Mesendoderm (in vitro differentiated cells): ENCODE data around the gene MYPN.

Source experiments
- DNase-seq: peaks from one replicate; pipeline ENCODE4 v3.0.0; 2013
- H2AK5ac ChIP-seq: 2 replicates; pipeline ENCODE4 v1.6.1; 2013; ENCODE audit warnings: low read length, inconsistent platforms
- H2BK120ac ChIP-seq: 2 replicates; pipeline ENCODE4 v1.6.1; 2013; ENCODE audit warnings: low read depth, mild to moderate bottlenecking, low read length, moderate library complexity, mixed read lengths
- H2BK15ac ChIP-seq: replicated peaks from 2 replicates; pipeline ENCODE4 v1.6.1; 2013; ENCODE audit warnings: low read depth, mild to moderate bottlenecking, moderate library complexity
- H2BK5ac ChIP-seq: 2 replicates; pipeline ENCODE4 v1.6.1; 2013; ENCODE audit warnings: low read length, inconsistent platforms
- H3K18ac ChIP-seq: 2 replicates; pipeline ENCODE4 v1.6.1; 2013; ENCODE audit warnings: mild to moderate bottlenecking, low read length, mixed read lengths
- H3K23ac ChIP-seq: one replicate; pipeline ENCODE4 v1.6.1; 2013; ENCODE audit warnings: low read length
- H3K27ac ChIP-seq: 2 replicates; pipeline ENCODE4 v1.5.1; 2013; ENCODE audit warnings: low read depth, mild to moderate bottlenecking, inconsistent platforms, low read length, moderate library complexity
- H3K27me3 ChIP-seq: 2 replicates; pipeline ENCODE4 v1.6.1; 2013; ENCODE audit warnings: low read length, control low read depth, mild to moderate bottlenecking, inconsistent platforms; ENCODE audit not compliant: insufficient read depth, poor library complexity
- H3K36me3 ChIP-seq: 2 replicates; pipeline ENCODE4 v1.6.1; 2013; ENCODE audit warnings: low read length, inconsistent platforms; ENCODE audit not compliant: control insufficient read depth, insufficient read depth
- H3K4ac ChIP-seq: one replicate; pipeline ENCODE4 v1.6.1; 2013; ENCODE audit warnings: low read depth, mild to moderate bottlenecking, low read length, moderate library complexity
- H3K4me1 ChIP-seq: 2 replicates; pipeline ENCODE4 v1.6.1; 2013; ENCODE audit warnings: low read depth, low read length, inconsistent platforms; ENCODE audit not compliant: control insufficient read depth
- H3K4me2 ChIP-seq: 2 replicates; pipeline ENCODE4 v1.6.1; 2013; ENCODE audit warnings: low read length
- H3K4me3 ChIP-seq: 2 replicates; pipeline ENCODE4 v1.5.1; 2013; ENCODE audit warnings: mild to moderate bottlenecking, low read length
- H3K56ac ChIP-seq: one replicate; pipeline ENCODE4 v1.6.1; 2013; ENCODE audit warnings: low read length
- H3K79me1 ChIP-seq: 2 replicates; pipeline ENCODE4 v1.6.1; 2013; ENCODE audit warnings: low read length, inconsistent platforms
- H3K79me2 ChIP-seq: 2 replicates; pipeline ENCODE4 v1.6.1; 2013; ENCODE audit warnings: mild to moderate bottlenecking, low read length; ENCODE audit not compliant: control insufficient read depth, insufficient read depth
- H3K9ac ChIP-seq: 2 replicates; pipeline ENCODE4 v1.6.1; 2013; ENCODE audit warnings: low read length, inconsistent platforms
- H4K5ac ChIP-seq: one replicate; pipeline ENCODE4 v1.6.1; 2013; ENCODE audit warnings: low read length
- H4K8ac ChIP-seq: one replicate; pipeline ENCODE4 v1.6.1; 2013; ENCODE audit warnings: low read depth, mild to moderate bottlenecking, control low read depth, low read length, moderate library complexity
- WGBS: extraction: QIAGEN DNeasy Blood & Tissue Kit; methylation state at CpG from one replicate; pipeline ENCODE4 v1.1.7; 2013; ENCODE audit warnings: low lambda C conversion rate, missing lambda C conversion rate; ENCODE audit not compliant: insufficient coverage; ENCODE audit errors: extremely low coverage; 5-methylcytosine and 5-hydroxymethylcytosine counted together

The MYPN gene

DNA sequence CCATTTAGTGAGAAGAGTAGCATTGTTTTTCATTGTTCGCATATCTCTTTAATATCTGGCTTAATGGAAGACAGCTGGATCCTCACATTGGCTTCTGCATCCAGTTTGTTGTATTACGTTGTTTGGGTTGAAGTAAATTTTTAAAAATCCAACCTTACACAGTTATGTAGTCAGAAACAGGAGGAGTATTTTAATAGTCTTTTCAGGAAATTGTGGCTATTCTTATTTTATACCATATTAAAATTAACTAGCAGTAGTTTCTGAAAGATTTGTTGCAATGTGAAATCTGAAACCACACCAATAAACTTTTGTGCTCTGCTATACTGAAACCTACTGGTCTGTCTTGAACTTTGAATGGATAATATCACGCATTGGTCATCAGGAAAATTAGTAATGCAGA is 27.9 kb downstream of the MYPN start:
- no peak overlapping the region for H4K8ac ChIP-seq
- no CpG with 5 or more reads among the region's 3 CpGs for WGBS
- no peak overlapping the region for H3K27ac ChIP-seq
- H3K56ac ChIP-seq, result no peak overlapping the region
- H3K18ac ChIP-seq, result no peak overlapping the region
- no peak overlapping the region for H3K23ac ChIP-seq
- no peaks in the 10 kb centered on the region for H3K79me1 ChIP-seq
- DNase-seq, result no peak
- H3K4ac ChIP-seq, result no peak overlapping the region
- no peak overlapping the region for H3K9ac ChIP-seq
- no peaks in the 10 kb centered on the region for H3K27me3 ChIP-seq
- H2BK120ac ChIP-seq, result no peak overlapping the region
- no peak overlapping the region for H2BK15ac ChIP-seq
- H2AK5ac ChIP-seq, result no peak overlapping the region
- no peak overlapping the region for H3K4me3 ChIP-seq
- H3K4me1 ChIP-seq, result no peaks in the 10 kb centered on the region
- no peak overlapping the region for H2BK5ac ChIP-seq
- H3K36me3 ChIP-seq, result no peaks in the 10 kb centered on the region
- H3K4me2 ChIP-seq, result no peak overlapping the region
- H3K79me2 ChIP-seq, result no peaks in the 10 kb centered on the region
- H4K5ac ChIP-seq, result no peak overlapping the region

- no peak overlapping the region for H3K9ac ChIP-seq
- H3K23ac ChIP-seq, result no peak overlapping the region
- H3K18ac ChIP-seq, result no peak overlapping the region
- H3K56ac ChIP-seq, result no peak overlapping the region
- H2BK15ac ChIP-seq, result no peak overlapping the region
- no peak overlapping the region for H3K4me2 ChIP-seq
- H3K27me3 ChIP-seq, result no peaks in the 10 kb centered on the region
- H2AK5ac ChIP-seq, result no peak overlapping the region
- H4K5ac ChIP-seq, result no peak overlapping the region
- no peak overlapping the region for H4K8ac ChIP-seq
- H3K79me1 ChIP-seq, result no peaks in the 10 kb centered on the region
- no peak overlapping the region for H2BK5ac ChIP-seq
- no peak overlapping the region for H3K27ac ChIP-seq
- H3K79me2 ChIP-seq, result no peaks in the 10 kb centered on the region
- DNase-seq, result no peak
- H3K4ac ChIP-seq, result no peak overlapping the region
- no peak overlapping the region for H3K4me3 ChIP-seq
- H3K36me3 ChIP-seq, result no peaks in the 10 kb centered on the region
- H2BK120ac ChIP-seq, result no peak overlapping the region
- H3K4me1 ChIP-seq, result no peaks in the 10 kb centered on the region
Measured at GRCh38 chr10:68138526-68138925, 29.2 kb downstream of the MYPN start.

DNA sequence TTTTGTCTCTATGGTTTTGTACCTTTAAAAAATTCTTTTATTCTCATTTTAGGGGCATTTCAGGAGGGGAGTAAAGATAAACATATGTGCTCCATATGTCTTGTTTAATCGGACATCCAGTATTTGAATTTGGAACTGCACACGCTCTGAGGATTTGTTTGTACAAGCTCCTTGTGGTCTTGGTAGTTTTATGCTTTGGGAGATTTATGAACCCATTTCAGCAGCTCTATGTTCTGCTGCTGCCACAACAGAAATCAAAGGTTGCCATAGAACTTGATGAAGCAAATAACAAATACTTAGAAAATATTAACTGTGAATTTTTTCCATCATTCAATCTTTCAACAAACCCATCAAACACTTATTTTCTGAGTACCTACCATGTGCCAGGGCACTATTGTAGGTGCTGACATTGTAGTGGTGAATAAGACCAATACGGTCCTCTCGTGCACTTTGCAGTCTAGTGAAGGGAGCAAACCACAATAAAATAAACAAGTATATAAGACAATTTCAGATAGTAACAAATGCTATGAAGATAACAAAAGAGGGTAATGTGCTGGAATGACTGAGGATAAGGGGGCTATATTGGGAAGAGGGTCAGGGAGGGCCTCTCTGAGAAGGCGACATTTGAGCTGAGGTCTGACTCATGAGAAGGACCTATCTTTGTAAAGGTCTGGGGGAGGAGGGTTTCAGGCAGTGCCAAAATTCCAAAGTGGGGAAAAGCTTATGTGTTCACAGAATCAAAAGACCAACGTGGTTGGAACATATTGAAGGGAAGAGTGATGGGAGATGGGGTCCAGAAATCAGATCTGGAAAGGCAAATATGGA is 30.4 kb downstream of the MYPN start:
- Histone ChIP-seq H3K18ac (no peak overlapping the region), H3K36me3 (no peaks in the 10 kb centered on the region), H2BK5ac (no peak overlapping the region), H2BK120ac (no peak overlapping the region), H3K79me1 (no peaks in the 10 kb centered on the region), H3K4me1 (no peaks in the 10 kb centered on the region), H3K4me3 (no peak overlapping the region), H3K27me3 (no peaks in the 10 kb centered on the region), H3K9ac (no peak overlapping the region), H3K27ac (no peak overlapping the region), H2BK15ac (no peak overlapping the region), H3K4me2 (no peak overlapping the region), H3K23ac (no peak overlapping the region), H3K79me2 (no peaks in the 10 kb centered on the region), H3K56ac (no peak overlapping the region), H2AK5ac (no peak overlapping the region), H3K4ac (no peak overlapping the region), H4K8ac (no peak overlapping the region), H4K5ac (no peak overlapping the region)
- WGBS, result no CpG with 5 or more reads among the region's 6 CpGs
- no peak for DNase-seq

GRCh38 chr10:68142761-68143160 is 33.5 kb downstream of the MYPN start:
- H4K8ac ChIP-seq, result no peak overlapping the region
- no peak overlapping the region for H2BK15ac ChIP-seq
- H3K79me2 ChIP-seq, result no peaks in the 10 kb centered on the region
- no CpG with 5 or more reads among the region's 4 CpGs for WGBS
- H3K79me1 ChIP-seq, result no peaks in the 10 kb centered on the region
- H2BK5ac ChIP-seq, result no peak overlapping the region
- no peak overlapping the region for H4K5ac ChIP-seq
- no peak for DNase-seq
- no peak overlapping the region for H3K27ac ChIP-seq
- H3K23ac ChIP-seq, result no peak overlapping the region
- no peak overlapping the region for H3K18ac ChIP-seq
- no peak overlapping the region for H3K4me3 ChIP-seq
- no peak overlapping the region for H2BK120ac ChIP-seq
- no peak overlapping the region for H3K4ac ChIP-seq
- H3K56ac ChIP-seq, result no peak overlapping the region
- no peaks in the 10 kb centered on the region for H3K27me3 ChIP-seq
- H3K9ac ChIP-seq, result no peak overlapping the region
- H3K4me1 ChIP-seq, result no peaks in the 10 kb centered on the region
- no peaks in the 10 kb centered on the region for H3K36me3 ChIP-seq
- no peak overlapping the region for H2AK5ac ChIP-seq
- H3K4me2 ChIP-seq, result no peak overlapping the region

- WGBS, result no CpG with 5 or more reads among the region's 6 CpGs
- H3K79me1 ChIP-seq, result no peaks in the 10 kb centered on the region
- no peak overlapping the region for H2BK15ac ChIP-seq
- H3K56ac ChIP-seq, result no peak overlapping the region
- H3K36me3 ChIP-seq, result no peaks in the 10 kb centered on the region
- H3K23ac ChIP-seq, result no peak overlapping the region
- H3K79me2 ChIP-seq, result no peaks in the 10 kb centered on the region
- no peak overlapping the region for H3K4me2 ChIP-seq
- H4K5ac ChIP-seq, result no peak overlapping the region
- DNase-seq, result no peak
- no peak overlapping the region for H3K9ac ChIP-seq
- H4K8ac ChIP-seq, result no peak overlapping the region
- H3K27me3 ChIP-seq, result no peaks in the 10 kb centered on the region
- H3K4ac ChIP-seq, result no peak overlapping the region
- H3K27ac ChIP-seq, result no peak overlapping the region
- H2BK120ac ChIP-seq, result no peak overlapping the region
- no peaks in the 10 kb centered on the region for H3K4me1 ChIP-seq
- H2BK5ac ChIP-seq, result no peak overlapping the region
- no peak overlapping the region for H2AK5ac ChIP-seq
- no peak overlapping the region for H3K18ac ChIP-seq
- H3K4me3 ChIP-seq, result no peak overlapping the region
Measured at GRCh38 chr10:68144709-68145108, 35.4 kb downstream of the MYPN start.

- H3K23ac ChIP-seq, result no peak overlapping the region
- no peak overlapping the region for H4K8ac ChIP-seq
- no peak overlapping the region for H3K4me2 ChIP-seq
- no peak overlapping the region for H3K4ac ChIP-seq
- H3K9ac ChIP-seq, result no peak overlapping the region
- H3K79me2 ChIP-seq, result no peaks in the 10 kb centered on the region
- no peak overlapping the region for H3K4me3 ChIP-seq
- no peaks in the 10 kb centered on the region for H3K79me1 ChIP-seq
- no peak overlapping the region for H2BK15ac ChIP-seq
- no peaks in the 10 kb centered on the region for H3K4me1 ChIP-seq
- no peak overlapping the region for H2BK5ac ChIP-seq
- no peak overlapping the region for H3K18ac ChIP-seq
- WGBS, result no CpG with 5 or more reads among the region's 3 CpGs
- H3K36me3 ChIP-seq, result no peaks in the 10 kb centered on the region
- no peak for DNase-seq
- no peak overlapping the region for H3K56ac ChIP-seq
- H2BK120ac ChIP-seq, result no peak overlapping the region
- no peak overlapping the region for H3K27ac ChIP-seq
- no peaks in the 10 kb centered on the region for H3K27me3 ChIP-seq
- no peak overlapping the region for H4K5ac ChIP-seq
- no peak overlapping the region for H2AK5ac ChIP-seq
Measured at GRCh38 chr10:68145705-68146104, 36.4 kb downstream of the MYPN start.
